Fibroblast of pulmonary artery (primary cell): ENCODE results near the gene AGAP2.

Experiments used
- DNase-seq: peaks from one replicate; pipeline ENCODE4 v3.0.0-alpha.2; 2010; ENCODE audit warnings: low read depth
- H3K4me3 ChIP-seq: replicated peaks from 2 replicates; pipeline ENCODE4 v1.5.1; 2011; ENCODE audit warnings: low read depth, mild to moderate bottlenecking, control low read depth, low read length, moderate library complexity
- TF ChIP-seq, protein P1 (sequence below): IDR thresholded peaks from 2 replicates; pipeline ENCODE4 v1.5.1; 2011; ENCODE audit warnings: mild to moderate bottlenecking, control low read depth, low read length, inconsistent platforms; ENCODE audit errors: missing control alignments

AGAP2 gene

DNA sequence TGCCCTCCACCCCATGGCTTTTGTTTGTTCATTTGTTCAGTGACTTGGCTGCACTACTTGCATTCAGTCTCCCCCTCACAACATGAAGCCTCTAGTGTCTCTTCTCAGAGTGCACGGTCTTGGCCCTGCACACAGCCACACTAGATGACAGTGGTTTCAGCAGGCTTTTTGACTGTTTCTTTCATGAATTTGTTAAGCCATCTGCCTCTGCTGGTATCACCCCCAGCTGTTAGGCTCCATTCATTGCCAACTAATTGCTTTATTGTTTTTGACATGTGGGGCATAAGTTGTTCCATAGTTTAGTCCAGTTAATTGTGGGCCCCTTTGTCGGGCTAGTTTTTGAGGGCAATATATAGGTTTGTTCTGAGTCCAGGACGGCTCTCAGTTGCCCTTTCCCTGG lies 25.8 kb downstream of the AGAP2 start:
- H3K4me3 ChIP-seq: no peak overlapping the region
- TF ChIP-seq, protein P1, sequence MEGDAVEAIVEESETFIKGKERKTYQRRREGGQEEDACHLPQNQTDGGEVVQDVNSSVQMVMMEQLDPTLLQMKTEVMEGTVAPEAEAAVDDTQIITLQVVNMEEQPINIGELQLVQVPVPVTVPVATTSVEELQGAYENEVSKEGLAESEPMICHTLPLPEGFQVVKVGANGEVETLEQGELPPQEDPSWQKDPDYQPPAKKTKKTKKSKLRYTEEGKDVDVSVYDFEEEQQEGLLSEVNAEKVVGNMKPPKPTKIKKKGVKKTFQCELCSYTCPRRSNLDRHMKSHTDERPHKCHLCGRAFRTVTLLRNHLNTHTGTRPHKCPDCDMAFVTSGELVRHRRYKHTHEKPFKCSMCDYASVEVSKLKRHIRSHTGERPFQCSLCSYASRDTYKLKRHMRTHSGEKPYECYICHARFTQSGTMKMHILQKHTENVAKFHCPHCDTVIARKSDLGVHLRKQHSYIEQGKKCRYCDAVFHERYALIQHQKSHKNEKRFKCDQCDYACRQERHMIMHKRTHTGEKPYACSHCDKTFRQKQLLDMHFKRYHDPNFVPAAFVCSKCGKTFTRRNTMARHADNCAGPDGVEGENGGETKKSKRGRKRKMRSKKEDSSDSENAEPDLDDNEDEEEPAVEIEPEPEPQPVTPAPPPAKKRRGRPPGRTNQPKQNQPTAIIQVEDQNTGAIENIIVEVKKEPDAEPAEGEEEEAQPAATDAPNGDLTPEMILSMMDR: no peak
- no peak for DNase-seq

DNA sequence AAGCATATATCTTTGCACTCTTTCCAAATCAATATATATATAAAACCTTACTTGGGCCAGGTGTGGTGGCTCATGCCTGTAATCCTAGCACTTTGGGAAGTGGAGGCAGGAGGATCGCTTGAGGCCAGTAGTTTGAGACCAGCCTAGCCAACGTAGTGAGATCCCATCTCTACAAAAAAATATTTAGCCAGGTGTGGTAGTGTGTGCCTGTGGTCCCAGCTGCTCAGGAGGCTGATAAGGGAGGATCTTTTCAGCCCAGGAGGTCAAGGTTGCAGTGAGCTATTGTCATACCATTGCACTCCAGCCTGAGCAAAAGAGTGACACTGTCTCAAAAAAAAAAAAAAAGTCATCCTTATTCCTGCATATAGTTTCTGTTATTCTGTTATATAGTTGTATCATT lies 30.2 kb downstream of the AGAP2 start:
- TF ChIP-seq, protein P1: no peak
- no peak overlapping the region for H3K4me3 ChIP-seq
- no peak for DNase-seq

DNA sequence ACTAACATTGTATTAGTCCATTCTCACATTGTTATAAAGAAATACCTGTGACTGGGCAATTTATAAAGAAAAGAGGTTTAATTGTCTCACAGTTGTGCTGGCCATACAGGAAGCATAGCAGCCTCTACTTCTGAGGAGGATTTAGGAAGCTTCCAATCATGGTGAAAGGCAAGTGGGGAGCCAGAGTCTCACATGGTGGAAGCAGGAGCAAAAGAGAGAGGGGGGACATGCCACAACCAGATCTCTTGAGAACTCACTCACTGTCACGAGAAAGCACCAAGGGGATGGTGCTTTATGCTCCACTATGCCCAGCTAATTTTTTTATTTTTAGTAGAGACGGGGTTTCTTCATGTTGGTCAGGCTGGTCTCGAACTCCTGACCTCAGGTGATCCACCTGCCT lies 31.3 kb downstream of the AGAP2 start:
- no peak overlapping the region for H3K4me3 ChIP-seq
- TF ChIP-seq, protein P1: no peak
- DNase-seq: no peak

DNA sequence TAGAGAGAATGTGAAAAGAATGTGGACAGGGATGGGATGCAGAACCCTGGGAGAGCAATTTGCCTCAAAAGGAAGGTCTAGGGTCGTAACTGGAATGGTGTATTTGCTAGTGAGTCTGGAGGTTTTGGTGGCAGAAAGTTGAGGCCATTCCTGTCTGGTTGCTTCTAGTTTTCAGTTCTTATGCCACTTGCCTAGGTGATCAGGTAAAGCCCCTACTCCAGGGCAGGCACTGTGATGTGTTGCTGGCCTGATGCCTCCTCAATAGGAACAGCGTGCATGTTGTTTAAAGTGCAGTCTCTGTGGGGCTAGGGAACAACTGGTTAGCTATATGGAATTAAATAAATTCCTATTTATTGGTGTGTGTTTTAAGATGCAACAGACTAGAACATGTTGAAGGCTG lies 38.2 kb downstream of the AGAP2 start:
- H3K4me3 ChIP-seq: no peak overlapping the region
- TF ChIP-seq, protein P1: no peak
- no peak for DNase-seq

DNA sequence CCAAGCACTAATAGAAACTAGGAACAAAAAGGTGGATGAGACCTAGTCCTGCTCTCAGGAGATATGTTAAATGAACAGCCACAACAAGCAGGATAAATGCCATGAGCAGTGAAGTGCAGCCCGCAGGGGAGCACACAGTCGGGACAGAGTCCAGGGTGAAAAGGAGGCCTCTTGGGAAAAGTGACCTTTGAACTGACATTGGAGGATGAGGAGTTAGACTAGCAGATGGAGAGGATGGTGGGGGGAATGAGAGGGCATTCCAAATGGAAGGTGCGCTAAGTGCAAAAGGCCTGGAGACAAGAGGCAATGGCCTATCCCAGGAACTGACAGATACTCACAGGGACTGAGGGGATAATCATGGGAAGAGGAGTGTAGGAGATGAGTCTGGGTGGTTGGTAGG lies 40.1 kb downstream of the AGAP2 start:
- H3K4me3 ChIP-seq: no peak overlapping the region
- no peak for DNase-seq
- TF ChIP-seq, protein P1: no peak

DNA sequence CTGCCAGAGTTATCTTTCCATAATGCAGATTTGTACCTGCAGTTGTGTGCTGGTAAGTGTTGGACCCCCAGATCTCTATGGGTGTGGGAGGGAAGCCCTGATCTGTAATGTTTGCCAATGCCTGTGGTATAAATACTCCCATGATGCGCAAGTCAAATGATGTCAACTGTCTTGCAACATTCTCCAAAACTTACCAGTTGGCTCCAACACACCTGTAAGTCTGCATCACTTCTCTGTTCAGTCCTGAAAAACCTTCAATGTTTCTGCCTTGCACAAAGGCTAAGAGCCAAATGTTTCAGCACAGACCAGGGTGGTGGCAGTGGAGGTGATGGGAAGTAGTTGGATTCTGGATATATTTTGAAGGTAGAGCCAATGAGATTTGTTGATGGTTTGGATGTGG lies 41.5 kb downstream of the AGAP2 start:
- TF ChIP-seq, protein P1: no peak
- no peak overlapping the region for H3K4me3 ChIP-seq
- no peak for DNase-seq

DNA sequence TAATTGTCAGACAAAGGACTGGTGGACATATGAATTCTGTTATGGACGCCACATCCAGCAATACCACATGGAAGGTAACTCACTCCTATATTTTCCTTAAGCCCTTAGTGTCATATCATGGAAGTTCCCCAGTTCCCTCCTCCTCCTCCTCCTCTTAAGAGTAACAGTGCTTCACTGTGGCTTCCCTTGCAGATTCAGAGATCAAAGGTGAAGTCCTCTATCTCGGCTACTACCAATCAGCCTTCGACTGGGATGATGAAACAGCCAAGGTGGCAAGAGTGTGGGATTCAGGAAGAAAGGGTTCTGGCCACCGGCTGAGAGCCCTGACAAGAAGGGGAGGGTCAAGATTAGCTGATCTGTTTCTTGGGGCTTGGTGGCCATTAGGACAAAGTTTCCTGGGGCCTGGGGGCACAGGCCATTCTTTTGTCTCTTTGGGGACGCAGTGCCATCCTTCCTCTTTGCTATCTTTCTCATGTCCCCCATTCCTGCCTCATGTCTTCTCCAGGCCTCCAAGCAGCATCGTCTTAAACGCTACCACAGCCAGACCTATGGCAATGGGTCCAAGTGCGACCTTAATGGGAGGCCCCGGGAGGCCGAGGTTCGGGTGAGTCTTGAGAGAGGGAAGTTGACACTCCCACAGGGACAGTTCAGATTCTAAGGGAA lies 42.6 kb downstream of the AGAP2 start:
- TF ChIP-seq, protein P1: no peak
- no peak for DNase-seq
- no peak overlapping the region for H3K4me3 ChIP-seq
